Sigmoid colon (tissue), 4 donors: ENCODE results near the gene AIFM2.

Experiments used
- EP300 ChIP-seq, 4 donors: sonication (generic); formaldehyde crosslinking; IDR thresholded peaks; one replicate each; pipeline ENCODE4 v1.6.1; 2017; ENCODE audit warnings: antibody characterized with exemption in 4 of 4
- POLR2A ChIP-seq, 2 donors: fragments of 450-650 bp; IDR thresholded peaks; one replicate each; pipeline ENCODE4 v1.6.1; 2016; ENCODE audit warnings: antibody characterized with exemption in 2 of 2, mild to moderate bottlenecking in 2 of 2, moderate library complexity in 2 of 2
- POLR2AphosphoS5 ChIP-seq, 4 donors: sonication (generic); formaldehyde crosslinking; IDR thresholded peaks; one replicate each; pipeline ENCODE4 v1.6.1; 2017; ENCODE audit warnings: antibody characterized with exemption in 4 of 4
- TF ChIP-seq, protein P1 (sequence below), 4 experiments: fragments of 450-650 bp in 3 of 4; fragments of 200-600 bp in 1 of 4; IDR thresholded peaks; one replicate each; pipeline ENCODE4 v1.5.1; 2016 to 2019; ENCODE audit warnings: antibody characterized with exemption in 4 of 4, mild to moderate bottlenecking in 3 of 4, moderate library complexity in 2 of 4

DNA sequence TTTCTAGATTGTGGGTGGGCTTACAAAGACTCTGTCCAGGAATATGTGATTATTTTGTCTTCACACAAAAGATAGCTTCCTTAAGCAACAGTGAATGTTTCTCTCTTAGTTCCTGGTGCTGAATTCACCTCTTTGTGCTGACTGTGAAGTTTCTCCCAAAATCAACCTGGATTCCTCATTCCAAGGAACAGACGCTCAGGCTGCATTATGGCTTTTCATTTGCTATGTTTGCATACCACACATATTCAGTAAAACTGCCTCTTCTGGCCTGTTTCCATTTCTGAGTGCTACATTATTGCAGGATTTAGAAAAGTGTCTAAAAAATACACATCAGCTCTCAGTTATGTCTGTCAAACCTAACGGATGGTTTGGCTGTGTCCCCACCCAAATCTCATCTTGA is 58.5 kb downstream of the AIFM2 start:
- TF ChIP-seq, protein P1, sequence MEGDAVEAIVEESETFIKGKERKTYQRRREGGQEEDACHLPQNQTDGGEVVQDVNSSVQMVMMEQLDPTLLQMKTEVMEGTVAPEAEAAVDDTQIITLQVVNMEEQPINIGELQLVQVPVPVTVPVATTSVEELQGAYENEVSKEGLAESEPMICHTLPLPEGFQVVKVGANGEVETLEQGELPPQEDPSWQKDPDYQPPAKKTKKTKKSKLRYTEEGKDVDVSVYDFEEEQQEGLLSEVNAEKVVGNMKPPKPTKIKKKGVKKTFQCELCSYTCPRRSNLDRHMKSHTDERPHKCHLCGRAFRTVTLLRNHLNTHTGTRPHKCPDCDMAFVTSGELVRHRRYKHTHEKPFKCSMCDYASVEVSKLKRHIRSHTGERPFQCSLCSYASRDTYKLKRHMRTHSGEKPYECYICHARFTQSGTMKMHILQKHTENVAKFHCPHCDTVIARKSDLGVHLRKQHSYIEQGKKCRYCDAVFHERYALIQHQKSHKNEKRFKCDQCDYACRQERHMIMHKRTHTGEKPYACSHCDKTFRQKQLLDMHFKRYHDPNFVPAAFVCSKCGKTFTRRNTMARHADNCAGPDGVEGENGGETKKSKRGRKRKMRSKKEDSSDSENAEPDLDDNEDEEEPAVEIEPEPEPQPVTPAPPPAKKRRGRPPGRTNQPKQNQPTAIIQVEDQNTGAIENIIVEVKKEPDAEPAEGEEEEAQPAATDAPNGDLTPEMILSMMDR (IDR thresholded peaks at IDR 0.05): no peak
- TF ChIP-seq POLR2A (IDR thresholded peaks at IDR 0.05) (no peak), POLR2AphosphoS5 (IDR thresholded peaks at IDR 0.05) (no peak), EP300 (IDR thresholded peaks at IDR 0.05) (no peak)
